GM12878 (cell line): ENCODE results near the gene NUB1.

ENCODE experiments used
- CTCF ChIP-seq, 3 experiments: IDR thresholded peaks in 2 of 3; conservative IDR thresholded peaks in 1 of 3; 2 replicates each; pipeline ENCODE4 v1.5.1; 2011; ENCODE audit warnings: low read depth in 3 of 3, low read length in 3 of 3, mild to moderate bottlenecking in 3 of 3, control low read depth in 2 of 3, moderate library complexity in 2 of 3, inconsistent platforms in 1 of 3, mixed read lengths in 1 of 3; ENCODE audit not compliant: control insufficient read depth in 2 of 3, insufficient read depth in 1 of 3; ENCODE audit errors: extremely low read depth in 1 of 3
- EGR1 ChIP-seq, 2 experiments: IDR thresholded peaks; 1 replicate in 1 of 2; 2 replicates in 1 of 2; pipeline ENCODE4 v1.6.1; 2011 to 2012; ENCODE audit warnings: low read depth in 2 of 2, low read length in 2 of 2, borderline replicate concordance in 1 of 2, mild to moderate bottlenecking in 1 of 2, moderate library complexity in 1 of 2
- MAX ChIP-seq: IDR thresholded peaks from 2 replicates; pipeline ENCODE4 v1.6.1; 2012; ENCODE audit warnings: low read depth, low read length, improper control_type of control experiment
- MTA2 ChIP-seq: fragments of 450-650 bp; IDR thresholded peaks from 2 replicates; pipeline ENCODE4 v1.6.1; 2016; ENCODE audit warnings: low read depth, mild to moderate bottlenecking, moderate library complexity
- PKNOX1 ChIP-seq: fragments of 450-650 bp; IDR thresholded peaks from 2 replicates; pipeline ENCODE4 v1.6.1; 2016; ENCODE audit warnings: mild to moderate bottlenecking
- POLR2A ChIP-seq: IDR thresholded peaks from 2 replicates; pipeline ENCODE4 v1.6.1; 2011; ENCODE audit warnings: low read depth, mild to moderate bottlenecking, low read length

- TF ChIP-seq PKNOX1 = no peak
- TF ChIP-seq MTA2 = no peak
- TF ChIP-seq CTCF (IDR thresholded peaks at IDR 0.05 in 2 of 3, conservative IDR thresholded peaks at IDR 0.05 in 1 of 3; ENCODE audit: control insufficient read depth in 2 of 3, extremely low read depth in 1 of 3, insufficient read depth in 1 of 3, low read depth in 3 of 3, low read length in 3 of 3) = no peak
- no peak for TF ChIP-seq EGR1 (IDR thresholded peaks at IDR 0.05; ENCODE audit: borderline replicate concordance in 1 of 2, low read depth in 2 of 2, low read length in 2 of 2)
- TF ChIP-seq MAX = no peak
- TF ChIP-seq POLR2A = no peak
These were observed 63.4 kb downstream of the NUB1 start for GRCh38 chr7:151405056-151405455.
